GM12878 (cell line): ENCODE data around the gene LSAMP. TPM values are rescaled to one million over a fixed set of nuclear protein-coding genes. Genes with fewer than 3 reads are reported as not detected.

Source experiments
- ATAC-seq: fragments of 200-7000 bp; cut with Tn5 transposase; 3 replicates; pipeline ENCODE4 v1.9.1; 2020; ENCODE audit warnings: mild to moderate bottlenecking, moderate library complexity
- BruUV-seq: library from RNA; stranded (reverse); fragments of 400-500 nt; replicated peaks from 2 replicates; lab custom pipeline; 2021; lab: Mats Ljungman, UMichigan
- CTCF ChIA-PET: fragments of 300-600 bp; sonication (Branson Sonifier 250); formaldehyde crosslinking; extraction: SDS; loops from one replicate; lab custom pipeline; 2021; ENCODE audit warnings: inconsistent platforms; lab: Yijun Ruan, JAX
- POLR2A ChIA-PET: fragments of 350-600 bp; formaldehyde crosslinking; extraction: SDS; loops from one replicate; lab custom pipeline; 2021; ENCODE audit warnings: inconsistent platforms; lab: Charles Lee
- RAD21 ChIA-PET: fragments of 300-600 bp; sonication (Branson Sonifier 250); formaldehyde crosslinking; loops from one replicate; lab custom pipeline; 2023; ENCODE audit warnings: antibody characterized with exemption; ENCODE audit not compliant: unreplicated experiment; lab: Charles Lee
- SMC1A ChIA-PET: fragments of 300-600 bp; sonication (Branson Sonifier 250); formaldehyde crosslinking; loops from one replicate; lab custom pipeline; 2023; ENCODE audit not compliant: unreplicated experiment, uncharacterized antibody; lab: Charles Lee
- DNase-seq: peaks from one replicate; pipeline ENCODE4 v3.0.0-alpha.2; 2011; ENCODE audit warnings: low read depth, low spot score
- FAIRE-seq: peaks from 3 replicates; lab custom pipeline; 2011; peaks lifted over from hg19 to GRCh38; lab: Jason Lieb, UNC
- H2AFZ ChIP-seq: 2 replicates; pipeline ENCODE4 v1.6.0; 2011; ENCODE audit warnings: low read depth, low read length, control low read depth; ENCODE audit not compliant: control insufficient read depth
- H3K27ac ChIP-seq: 2 replicates; pipeline ENCODE4 v1.5.1; 2011; ENCODE audit warnings: control low read depth; ENCODE audit not compliant: control insufficient read depth, insufficient read depth
- H3K27me3 ChIP-seq, 2 experiments: replicated peaks in 1 of 2; 2 replicates each; pipeline versions ENCODE4 v1.6.0 to v1.6.1; 2011; ENCODE audit warnings: low read length in 1 of 2; ENCODE audit not compliant: control insufficient read depth in 2 of 2, insufficient read depth in 2 of 2
- H3K36me3 ChIP-seq, 2 experiments: 2 replicates each; pipeline ENCODE4 v1.5.1; 2011; ENCODE audit warnings: low read length in 1 of 2; ENCODE audit not compliant: control insufficient read depth in 2 of 2, insufficient read depth in 2 of 2
- H3K4me1 ChIP-seq: 2 replicates; pipeline ENCODE4 v1.6.1; 2011; ENCODE audit warnings: mild to moderate bottlenecking, low read length, moderate library complexity, mixed read lengths; ENCODE audit not compliant: control insufficient read depth, insufficient read depth
- H3K4me2 ChIP-seq: 2 replicates; pipeline ENCODE4 v1.6.0; 2011; ENCODE audit warnings: control low read depth; ENCODE audit not compliant: control insufficient read depth, insufficient read depth
- H3K4me3 ChIP-seq: fragments of 200-600 bp; sonication (generic); 2 replicates; pipeline ENCODE4 v1.5.1; 2016
- H3K79me2 ChIP-seq: 2 replicates; pipeline ENCODE4 v1.6.0; 2011; ENCODE audit warnings: low read length; ENCODE audit not compliant: control insufficient read depth, insufficient read depth
- H3K9ac ChIP-seq: 2 replicates; pipeline ENCODE4 v1.8.0; 2011; ENCODE audit warnings: low read length, control low read depth, mixed read lengths; ENCODE audit not compliant: control insufficient read depth, insufficient read depth
- H3K9me3 ChIP-seq: replicated peaks from 3 replicates; pipeline ENCODE4 v1.5.1; 2011; ENCODE audit warnings: mild to moderate bottlenecking, low read length; ENCODE audit not compliant: control insufficient read depth, insufficient read depth
- H4K20me1 ChIP-seq: 2 replicates; pipeline ENCODE4 v1.6.0; 2011; ENCODE audit not compliant: control insufficient read depth, insufficient read depth
- BCL11A ChIP-seq: IDR thresholded peaks from 2 replicates; pipeline ENCODE4 v1.6.1; 2011; ENCODE audit warnings: low read depth, low read length
- CREB1 ChIP-seq: IDR thresholded peaks from 2 replicates; pipeline ENCODE4 v1.6.1; 2012; ENCODE audit warnings: low read depth, mild to moderate bottlenecking, inconsistent platforms
- FOXK2 ChIP-seq: fragments of 450-650 bp; IDR thresholded peaks from 2 replicates; pipeline ENCODE4 v1.6.1; 2017; ENCODE audit warnings: mild to moderate bottlenecking, moderate library complexity
- JUND ChIP-seq: IDR thresholded peaks from 2 replicates; pipeline ENCODE4 v1.6.1; 2012; ENCODE audit warnings: low read depth, mild to moderate bottlenecking, low read length, improper control_type of control experiment, moderate library complexity
- KLF5 ChIP-seq: fragments of 450-650 bp; IDR thresholded peaks from 2 replicates; pipeline ENCODE4 v1.6.1; 2014; ENCODE audit warnings: mild to moderate bottlenecking; ENCODE audit not compliant: partially characterized antibody
- RFX5 ChIP-seq: IDR thresholded peaks from 2 replicates; pipeline ENCODE4 v1.6.1; 2011; ENCODE audit warnings: low read depth, low read length, improper control_type of control experiment
- SP1 ChIP-seq: IDR thresholded peaks from one replicate; pipeline ENCODE4 v1.6.1; 2011; ENCODE audit warnings: low read depth, low read length
- USF2 ChIP-seq: IDR thresholded peaks from 2 replicates; pipeline ENCODE4 v1.6.1; 2011; ENCODE audit warnings: low read depth, low read length, improper control_type of control experiment, borderline replicate concordance
- ZNF384 ChIP-seq: IDR thresholded peaks from 2 replicates; pipeline ENCODE4 v1.6.1; 2012; ENCODE audit warnings: low read depth, mild to moderate bottlenecking, low read length, improper control_type of control experiment, borderline replicate concordance
- WGBS: methylation state at CpG from one replicate; pipeline ENCODE4 v1.1.6; 2016; ENCODE audit warnings: low lambda C conversion rate; ENCODE audit not compliant: insufficient replicate concordance, insufficient coverage; ENCODE audit errors: missing lambda C conversion rate; 5-methylcytosine and 5-hydroxymethylcytosine counted together
- in situ Hi-C: fragments of 300-500 bp; cut with MboI; formaldehyde crosslinking; loops from 9 replicates; pipeline ENCODE4 v1.14.3; 2018; ENCODE audit warnings: mixed read lengths
- intact Hi-C: fragments of 100-400 bp; cut with micrococcal nuclease; formaldehyde crosslinking; loops from one replicate; pipeline ENCODE4 v1.14.2; 2022; ENCODE audit not compliant: unreplicated experiment
- polyA plus RNA-seq, 11 experiments: library from polyadenylated mRNA; depleted of rRNA in 4 of 11; unstranded in 6 of 11; stranded (reverse) in 5 of 11; fragments of >200 nt; fragmentation: Nextera tagmentation in 4 of 11; fragmentation: Illumina TruSeq in 1 of 11; extraction: Ambion mirVana in 4 of 11; extraction: Trizol in 1 of 11; gene quantifications; 1 replicate in 1 of 11; 2 replicates in 10 of 11; pipeline versions ENCODE4 v1.2.1 to v1.2.3, GENCODE V29; 2011 to 2016; ENCODE audit warnings: inconsistent platforms in 2 of 11, missing spikeins in 2 of 11, low read depth in 1 of 11
- total RNA-seq, 4 experiments: library from RNA; depleted of rRNA in 3 of 4; stranded (reverse); fragments of >200 nt in 3 of 4; fragmentation: Illumina TruSeq in 1 of 4; extraction: Trizol in 1 of 4; gene quantifications; 2 replicates each; pipeline versions ENCODE4 v1.2.1 to v1.2.3, GENCODE V29; 2013 to 2021
- TF ChIP-seq, protein P1 (sequence below): fragments of 450-650 bp; IDR thresholded peaks from 2 replicates; pipeline ENCODE4 v1.6.1; 2018; ENCODE audit warnings: borderline replicate concordance, mild to moderate bottlenecking; ENCODE audit not compliant: partially characterized antibody
- TF ChIP-seq, protein P2 (sequence below): fragments of 450-650 bp; IDR thresholded peaks from 2 replicates; pipeline ENCODE4 v1.6.1; 2014; ENCODE audit warnings: mild to moderate bottlenecking

Gene LSAMP
- total and polyA plus RNA-seq, 10 of the 15 experiments (the other 5 are each of a cell fraction or from before 2014, with no cell fraction given) = 2.0 to 12.7 (median 6.5) TPM

- H3K27ac ChIP-seq = no peak overlapping the region
- no peak overlapping the region for H2AFZ ChIP-seq
- POLR2A ChIA-PET = interaction anchor here (0.6 kb wide), 1 partner anchor 54 kb away, joined by 9 read pairs; no protein-coding TSS in a partner anchor
- SMC1A ChIA-PET = interaction anchor here (0.6 to 3.7 kb wide), 8 partner anchors 9 to 84 kb away, joined by 3 to 20 read pairs (median 4); no protein-coding TSS in a partner anchor
- H4K20me1 ChIP-seq = no peaks in the 10 kb centered on the region
- intact Hi-C loops (no loop called here), in situ Hi-C loops (no loop called here)
- no peaks in the 10 kb centered on the region for H3K36me3 ChIP-seq
- no peak overlapping the region for H3K4me2 ChIP-seq
- TF ChIP-seq, protein P1, sequence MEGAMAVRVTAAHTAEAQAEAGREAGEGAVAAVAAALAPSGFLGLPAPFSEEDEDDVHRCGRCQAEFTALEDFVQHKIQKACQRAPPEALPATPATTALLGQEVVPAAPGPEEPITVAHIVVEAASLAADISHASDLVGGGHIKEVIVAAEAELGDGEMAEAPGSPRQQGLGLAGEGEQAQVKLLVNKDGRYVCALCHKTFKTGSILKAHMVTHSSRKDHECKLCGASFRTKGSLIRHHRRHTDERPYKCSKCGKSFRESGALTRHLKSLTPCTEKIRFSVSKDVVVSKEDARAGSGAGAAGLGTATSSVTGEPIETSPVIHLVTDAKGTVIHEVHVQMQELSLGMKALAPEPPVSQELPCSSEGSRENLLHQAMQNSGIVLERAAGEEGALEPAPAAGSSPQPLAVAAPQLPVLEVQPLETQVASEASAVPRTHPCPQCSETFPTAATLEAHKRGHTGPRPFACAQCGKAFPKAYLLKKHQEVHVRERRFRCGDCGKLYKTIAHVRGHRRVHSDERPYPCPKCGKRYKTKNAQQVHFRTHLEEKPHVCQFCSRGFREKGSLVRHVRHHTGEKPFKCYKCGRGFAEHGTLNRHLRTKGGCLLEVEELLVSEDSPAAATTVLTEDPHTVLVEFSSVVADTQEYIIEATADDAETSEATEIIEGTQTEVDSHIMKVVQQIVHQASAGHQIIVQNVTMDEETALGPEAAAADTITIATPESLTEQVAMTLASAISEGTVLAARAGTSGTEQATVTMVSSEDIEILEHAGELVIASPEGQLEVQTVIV = no peak
- TF ChIP-seq SP1 (no peak), ZNF384 (no peak)
- DNase-seq (no peak), ATAC-seq (no peak), FAIRE-seq (no peak)
- H3K9ac ChIP-seq = no peak overlapping the region
- WGBS = 73% methylated on average over 1 of the region's 1 CpG
- no peak overlapping the region for H3K4me3 ChIP-seq
- BruUV-seq = no TSS peak
- CTCF ChIA-PET = interaction anchor here (0.5 to 4.5 kb wide), 3 partner anchors 20 to 135 kb away, joined by 3 to 14 read pairs (median 4); no protein-coding TSS in a partner anchor
- no peaks in the 10 kb centered on the region for H3K27me3 ChIP-seq
- H3K79me2 ChIP-seq = no peaks in the 10 kb centered on the region
- H3K9me3 ChIP-seq = no peaks in the 10 kb centered on the region
- RAD21 ChIA-PET = interaction anchor here (1.2 to 1.3 kb wide), 3 partner anchors 11 to 165 kb away, joined by 3 to 4 read pairs (median 3); no protein-coding TSS in a partner anchor
- no peaks in the 10 kb centered on the region for H3K4me1 ChIP-seq
Observed at GRCh38 chr3:116318370-116318769, 126.9 kb downstream of the LSAMP start.

DNA sequence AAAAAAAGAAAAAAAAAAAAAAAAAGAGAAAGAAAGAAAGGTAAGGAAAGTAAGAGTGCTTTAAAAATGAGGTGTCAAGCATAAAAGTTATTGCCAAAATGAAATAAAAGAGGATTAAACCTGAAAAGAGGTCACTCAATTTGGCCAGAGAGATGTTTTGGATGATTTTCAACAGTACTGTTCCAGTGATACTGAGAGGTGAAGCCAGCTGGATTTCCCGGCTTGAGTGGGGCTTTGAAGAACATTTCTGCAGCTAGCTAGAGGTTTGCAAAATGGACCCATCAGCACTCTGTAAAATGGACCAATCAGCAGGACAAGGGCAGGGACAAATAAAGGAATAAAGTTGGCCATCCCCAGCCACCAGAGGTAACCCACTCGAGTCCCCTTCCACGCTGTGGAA is 128.5 kb downstream of the LSAMP start:
- Histone ChIP-seq H4K20me1 (no peaks in the 10 kb centered on the region), H3K9ac (no peak overlapping the region), H3K4me1 (no peaks in the 10 kb centered on the region), H3K4me3 (no peak overlapping the region), H2AFZ (no peak overlapping the region), H3K4me2 (no peak overlapping the region), H3K79me2 (no peaks in the 10 kb centered on the region), H3K27me3 (no peaks in the 10 kb centered on the region), H3K27ac (no peak overlapping the region), H3K36me3 (no peaks in the 10 kb centered on the region), H3K9me3 (no peaks in the 10 kb centered on the region)
- DNase-seq (no peak), FAIRE-seq (no peak), ATAC-seq (no peak)
- WGBS = 19% methylated on average over 3 of the region's 3 CpGs
- intact Hi-C loops = no loop called here
- ChIA-PET POLR2A (interaction anchor here (0.7 kb wide), 1 partner anchor 9 kb away, joined by 6 read pairs; no protein-coding TSS in a partner anchor), SMC1A (no interaction called here), CTCF (no interaction called here), RAD21 (interaction anchor here (0.7 kb wide), 1 partner anchor 104 kb away, joined by 3 read pairs; no protein-coding TSS in a partner anchor)
- BruUV-seq = no TSS peak
- in situ Hi-C loops = no loop called here
- TF ChIP-seq, protein P2, sequence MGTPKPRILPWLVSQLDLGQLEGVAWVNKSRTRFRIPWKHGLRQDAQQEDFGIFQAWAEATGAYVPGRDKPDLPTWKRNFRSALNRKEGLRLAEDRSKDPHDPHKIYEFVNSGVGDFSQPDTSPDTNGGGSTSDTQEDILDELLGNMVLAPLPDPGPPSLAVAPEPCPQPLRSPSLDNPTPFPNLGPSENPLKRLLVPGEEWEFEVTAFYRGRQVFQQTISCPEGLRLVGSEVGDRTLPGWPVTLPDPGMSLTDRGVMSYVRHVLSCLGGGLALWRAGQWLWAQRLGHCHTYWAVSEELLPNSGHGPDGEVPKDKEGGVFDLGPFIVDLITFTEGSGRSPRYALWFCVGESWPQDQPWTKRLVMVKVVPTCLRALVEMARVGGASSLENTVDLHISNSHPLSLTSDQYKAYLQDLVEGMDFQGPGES = no peak
- TF ChIP-seq RFX5 (no peak), KLF5 (no peak), CREB1 (no peak), JUND (no peak), BCL11A (no peak), USF2 (no peak), FOXK2 (no peak)
